Activated T-cell treated with anti-CD3 and anti-CD28 coated beads for 4 hours (primary cell): ENCODE results near the gene SIM1.

Experiments
- DNase-seq: peaks from one replicate; pipeline ENCODE4 v3.0.0-alpha.2; 2020

SIM1 gene

DNA sequence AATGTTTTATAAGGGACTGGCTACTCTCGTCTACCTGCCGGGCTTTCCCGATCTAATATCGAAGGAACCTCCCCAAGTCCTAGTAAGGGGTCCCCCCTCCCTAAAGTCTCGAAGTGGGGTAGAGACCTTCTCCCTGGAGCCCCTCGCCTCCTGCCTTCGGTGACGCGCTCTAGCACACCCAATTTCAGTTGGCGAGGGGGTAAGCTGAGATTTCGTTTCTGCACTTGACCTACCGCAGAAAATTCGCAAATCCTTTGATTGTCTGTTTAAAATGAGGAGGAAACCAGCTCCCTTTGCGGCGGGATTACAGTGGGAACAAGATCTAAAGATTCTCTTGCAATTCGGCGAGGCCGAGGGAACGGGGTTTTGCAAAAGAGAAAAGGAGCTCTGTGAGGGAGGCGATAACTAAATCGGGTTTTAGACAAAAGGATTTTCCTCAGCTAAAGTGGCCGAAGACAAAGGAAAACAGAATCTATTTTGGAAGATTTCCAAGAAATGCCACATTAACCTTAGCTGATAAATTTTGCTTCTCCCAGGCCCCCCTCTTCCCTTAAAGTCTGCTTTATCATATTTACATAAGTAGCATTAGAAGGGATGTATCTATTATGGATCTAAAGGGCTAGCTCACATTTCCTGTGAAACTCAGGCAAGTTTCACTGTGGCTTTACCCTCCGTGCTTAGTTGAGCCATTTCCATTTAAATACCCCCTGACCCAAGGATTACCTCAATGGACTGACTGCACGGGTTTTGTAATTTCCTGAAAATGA lies 8.4 kb downstream of the SIM1 start:
- no peak for DNase-seq

GRCh38 chr6:100455230-100456124 lies 9.2 kb downstream of the SIM1 start:
- no peak for DNase-seq

DNA sequence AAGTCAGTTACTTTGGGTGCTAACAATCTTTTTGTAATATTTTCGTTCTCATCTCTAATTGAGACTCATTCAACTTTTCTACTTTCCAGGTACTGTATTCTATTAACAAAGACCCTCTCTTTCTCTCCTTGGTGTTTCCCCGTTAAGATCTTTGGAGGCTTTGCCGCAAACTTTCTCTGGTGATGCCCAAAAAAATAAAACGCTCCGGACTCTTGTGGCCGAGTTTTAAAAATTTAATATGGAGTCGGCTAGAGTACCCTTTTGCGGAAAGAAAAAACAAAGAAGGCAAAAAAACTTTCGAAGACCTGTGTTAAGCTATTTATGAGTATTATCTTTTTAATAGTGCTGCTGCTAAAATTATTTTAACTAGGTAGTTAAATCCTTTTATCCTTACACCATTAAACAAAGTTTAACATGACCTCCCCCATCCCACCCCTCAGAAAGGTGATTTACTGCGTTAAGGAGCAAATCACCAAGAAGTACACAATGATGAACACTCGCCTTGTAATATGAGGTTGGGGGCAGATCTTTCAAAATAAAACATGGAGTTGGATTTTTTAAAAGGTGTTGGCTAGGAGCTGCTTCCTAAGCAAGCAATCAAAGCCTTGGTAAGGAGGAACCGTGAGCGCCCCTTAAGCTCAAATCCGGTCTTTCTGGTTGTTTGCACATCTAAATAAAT lies 10.0 kb downstream of the SIM1 start:
- no peak for DNase-seq

DNA sequence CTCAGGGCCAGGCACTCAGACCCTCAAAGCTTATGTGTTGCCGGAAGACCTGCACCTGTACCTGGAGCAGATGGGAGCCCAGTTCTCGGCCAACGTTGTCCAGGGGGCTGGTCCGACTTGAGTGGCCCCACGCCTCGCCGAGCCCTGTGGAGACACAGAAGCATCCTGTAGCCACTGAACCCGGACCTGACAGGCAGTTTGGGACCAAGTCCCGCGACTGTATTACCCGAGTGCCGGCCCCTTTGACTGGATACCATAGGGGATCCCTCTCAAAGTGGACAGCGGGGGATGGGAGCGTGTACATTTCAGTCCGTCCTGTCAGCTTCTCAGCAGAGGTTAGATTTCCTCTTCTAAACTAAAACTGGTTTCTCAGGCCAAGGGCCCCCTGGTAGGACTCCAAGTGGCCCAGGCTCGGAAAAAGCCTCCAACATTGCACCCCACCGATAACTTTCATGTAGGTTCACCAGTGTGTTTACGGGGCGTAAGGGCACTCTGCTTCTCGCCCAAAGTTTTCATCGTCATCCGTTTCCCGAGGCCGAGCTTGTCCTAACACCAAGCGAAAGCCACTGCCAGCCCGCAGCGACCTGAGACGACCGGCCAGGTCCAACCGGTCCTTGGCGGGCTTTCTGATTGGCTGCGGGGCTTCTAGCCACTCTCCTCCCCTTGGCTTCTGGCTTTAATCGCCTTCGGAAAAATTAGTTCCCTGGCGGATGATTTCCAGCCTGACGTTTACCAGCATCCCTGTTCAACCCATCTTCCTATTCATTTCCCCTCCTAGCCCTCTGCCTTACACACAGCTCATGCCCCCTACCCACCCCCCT lies 10.8 kb downstream of the SIM1 start:
- DNase-seq: no peak

- DNase-seq: no peak
Measured at GRCh38 chr6:100452998-100453397, 11.7 kb downstream of the SIM1 start.

DNA sequence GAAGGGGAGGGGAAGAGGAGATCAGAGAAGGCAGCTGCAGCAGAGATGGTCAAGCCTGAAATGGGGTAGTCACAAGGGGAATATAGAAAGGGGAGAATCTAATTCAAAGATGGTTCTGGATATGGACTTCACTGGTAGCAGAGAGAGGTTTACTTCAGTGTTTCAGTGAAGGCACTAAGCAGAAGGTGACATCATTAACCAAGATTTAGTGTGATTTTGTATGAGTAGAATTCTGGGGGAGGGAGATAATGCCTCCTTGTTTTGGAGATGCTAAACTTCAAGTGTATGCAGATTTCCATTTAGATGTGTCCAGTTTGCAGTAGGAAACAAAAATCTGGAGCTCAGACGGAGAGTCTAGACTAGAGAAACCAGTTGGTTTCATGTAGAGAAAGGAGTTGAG lies 13.1 kb downstream of the SIM1 start:
- no peak for DNase-seq

GRCh38 chr6:100449239-100449691 lies 15.5 kb downstream of the SIM1 start:
- DNase-seq: no peak

GRCh38 chr6:100447900-100448748 lies 16.6 kb downstream of the SIM1 start:
- DNase-seq: no peak

GRCh38 chr6:100447081-100447899 lies 17.4 kb downstream of the SIM1 start:
- no peak for DNase-seq

DNA sequence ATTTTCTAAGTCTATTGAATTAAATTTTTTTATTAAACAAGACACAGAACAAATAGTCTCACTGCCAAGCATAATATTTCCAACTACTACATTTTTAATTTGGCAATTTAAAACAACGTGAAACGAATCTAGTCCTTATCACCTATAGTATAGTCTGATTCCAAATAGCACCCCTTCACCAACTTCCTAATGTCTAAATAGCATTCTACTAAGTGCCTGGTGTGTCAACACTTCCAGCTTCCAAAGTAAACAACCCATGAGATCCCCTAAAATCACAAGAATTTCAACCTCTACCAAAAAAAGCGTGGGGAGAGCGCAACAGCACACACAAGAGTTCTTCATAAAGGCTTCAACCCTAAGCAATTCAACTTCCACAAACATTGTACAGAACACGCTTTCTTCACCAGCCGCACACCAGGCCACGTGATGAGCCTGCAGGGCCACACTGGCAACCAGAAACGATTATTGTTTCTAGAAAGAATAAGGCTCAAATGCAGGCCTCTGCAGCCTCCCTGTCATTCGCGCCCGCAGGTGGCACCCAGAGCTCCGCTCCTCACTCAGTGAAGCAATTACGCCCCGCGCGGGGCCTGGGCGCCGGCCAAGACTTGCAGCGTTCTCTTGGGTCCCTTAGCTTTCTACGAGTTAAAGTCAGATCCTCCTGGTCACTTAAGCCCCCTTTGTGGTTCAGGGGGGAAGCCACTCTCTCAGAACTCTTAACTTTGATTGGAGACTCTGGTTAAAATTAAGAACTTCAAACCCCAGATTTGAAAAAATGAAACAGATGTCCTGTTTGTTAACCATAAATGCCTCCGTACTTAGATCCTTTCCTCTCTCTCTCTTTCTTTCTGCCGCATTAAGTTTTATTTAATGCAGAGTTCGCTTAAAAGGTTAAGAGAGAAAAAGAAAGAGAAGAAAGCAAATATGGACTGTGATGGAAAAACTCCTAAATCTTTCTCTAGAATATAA lies 18.3 kb downstream of the SIM1 start:
- no peak for DNase-seq

GRCh38 chr6:100445512-100445911 lies 19.2 kb downstream of the SIM1 start:
- DNase-seq: no peak

DNA sequence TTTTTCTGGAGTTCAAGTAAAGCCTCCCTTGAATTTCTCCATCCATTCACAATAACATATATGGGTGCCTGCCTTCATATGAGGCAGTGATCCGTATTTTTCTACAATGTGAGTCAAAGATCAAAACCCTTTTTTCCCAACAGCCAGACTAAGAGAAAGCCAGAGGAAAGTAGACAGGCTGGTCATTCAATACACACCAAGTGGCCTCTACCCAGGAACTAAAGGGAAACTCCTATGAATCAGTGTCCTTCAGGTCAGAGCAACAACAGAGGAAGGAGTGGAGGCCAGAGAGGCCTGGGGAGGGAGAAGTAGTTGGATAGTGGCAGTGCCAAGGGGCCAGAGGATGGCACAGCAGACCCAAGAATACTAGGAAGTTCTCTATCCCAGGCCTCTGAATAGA lies 23.8 kb downstream of the SIM1 start:
- DNase-seq: no peak

GRCh38 chr6:100435299-100435698 lies 29.4 kb downstream of the SIM1 start:
- DNase-seq: no peak

DNA sequence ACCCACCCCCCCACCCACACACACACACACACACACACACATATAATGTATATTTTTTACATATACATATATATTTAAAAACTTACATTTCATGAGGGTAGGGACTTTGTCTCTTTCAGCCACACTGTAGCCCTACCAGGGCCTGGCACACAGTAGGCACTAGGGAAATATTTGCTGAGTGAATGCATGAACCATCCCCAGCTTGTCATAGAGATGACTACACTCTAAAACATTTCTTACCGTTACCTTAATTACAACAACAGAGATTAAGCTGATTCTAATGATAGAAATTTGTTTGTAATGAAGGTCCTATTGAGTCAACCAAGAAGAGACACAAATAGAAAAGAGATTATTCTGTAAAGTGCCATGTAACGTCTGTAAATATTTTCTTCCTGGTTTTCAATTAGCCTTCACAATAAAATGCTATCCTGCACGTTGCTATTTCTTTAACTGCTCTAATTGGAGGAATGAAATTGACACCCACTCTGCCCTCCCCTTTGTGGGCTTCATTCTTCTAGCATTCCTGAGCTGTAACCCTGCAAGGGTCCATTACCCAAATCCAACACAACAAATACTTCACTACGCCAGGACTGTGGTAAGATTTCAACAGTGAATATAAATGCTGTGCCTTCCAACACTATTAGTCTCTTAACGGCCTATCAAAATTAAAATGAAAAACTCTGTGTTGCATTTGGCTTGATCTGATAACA lies 30.8 kb downstream of the SIM1 start:
- no peak for DNase-seq

DNA sequence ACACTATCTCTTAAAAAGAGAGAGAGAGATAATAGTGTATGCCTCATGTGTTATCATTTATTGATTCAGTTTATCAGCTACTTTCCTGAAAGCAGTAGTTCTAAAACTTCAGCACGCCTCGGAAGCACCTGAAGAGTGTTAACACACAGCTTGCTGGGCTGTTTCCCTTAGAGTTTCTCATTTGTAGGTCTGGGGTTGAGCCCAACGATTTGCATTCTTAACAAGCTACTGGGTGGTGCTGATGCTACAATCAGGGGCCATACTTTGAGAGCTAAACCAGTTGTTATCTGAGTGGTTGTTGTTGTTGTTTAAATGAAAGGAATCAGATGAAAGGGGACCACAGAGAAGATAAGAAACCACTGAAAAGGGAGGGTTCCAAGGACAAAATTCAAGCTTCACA lies 32.6 kb downstream of the SIM1 start:
- DNase-seq: no peak

- no peak for DNase-seq
Measured at GRCh38 chr6:100430962-100431361, 33.8 kb downstream of the SIM1 start.

DNA sequence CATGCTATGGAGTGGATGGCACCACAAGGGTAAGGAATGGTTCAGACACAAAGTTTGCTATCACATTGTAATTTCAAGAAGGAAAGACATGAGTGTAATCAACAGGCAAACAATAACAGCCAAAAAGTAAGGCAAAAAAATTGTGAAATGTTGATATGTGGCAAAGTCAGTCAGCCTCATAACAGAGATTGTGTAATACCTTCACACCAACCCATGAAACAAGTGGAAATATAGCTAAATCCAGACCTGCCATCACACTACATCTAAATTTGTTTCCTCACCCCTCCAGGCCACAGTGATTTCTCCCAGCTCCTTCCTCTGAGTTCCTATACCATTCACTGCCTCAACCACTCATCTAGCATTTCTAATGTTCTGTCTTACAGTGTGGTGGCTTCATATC lies 37.3 kb downstream of the SIM1 start:
- DNase-seq: no peak

- DNase-seq: no peak
Measured at GRCh38 chr6:100426744-100427338, 37.9 kb downstream of the SIM1 start.
